IMR-90 (cell line): ENCODE results near the gene MYCBP. TPM values are rescaled to one million over a fixed set of nuclear protein-coding genes. Genes with fewer than 3 reads are reported as not detected.

Source experiments
- ATAC-seq: fragments of 200-7000 bp; cut with Tn5 transposase; 2 replicates; pipeline ENCODE4 v1.9.1; 2020; ENCODE audit warnings: low read depth, mild to moderate bottlenecking, moderate library complexity
- BruUV-seq: library from RNA; stranded (reverse); fragments of 400-500 nt; replicated peaks from 2 replicates; lab custom pipeline; 2021; lab: Mats Ljungman, UMichigan
- CTCF ChIA-PET: fragments of 300-600 bp; formaldehyde crosslinking; extraction: SDS; loops from one replicate; lab custom pipeline; 2021; ENCODE audit warnings: antibody characterized with exemption; lab: Yijun Ruan, JAX
- POLR2A ChIA-PET: fragments of 300-600 bp; sonication (Branson Sonifier 250); formaldehyde crosslinking; loops from one replicate; lab custom pipeline; 2022; ENCODE audit warnings: antibody characterized with exemption; ENCODE audit not compliant: unreplicated experiment; lab: Charles Lee
- DNase-seq: peaks from one replicate; pipeline ENCODE4 v3.0.0; 2013
- H2AFZ ChIP-seq: replicated peaks from 2 replicates; pipeline ENCODE3; 2013; ENCODE audit warnings: low read length, mild to moderate bottlenecking; ENCODE audit not compliant: poor library complexity
- H2AK5ac ChIP-seq: 2 replicates; pipeline ENCODE4 v1.6.1; 2013; ENCODE audit warnings: low read depth, low read length, inconsistent platforms
- H2AK9ac ChIP-seq: replicated peaks from 2 replicates; pipeline ENCODE3; 2013; ENCODE audit warnings: mild to moderate bottlenecking, low read depth, low read length, moderate library complexity; ENCODE audit not compliant: poor library complexity
- H2BK120ac ChIP-seq: 2 replicates; pipeline ENCODE4 v1.6.1; 2013; ENCODE audit warnings: low read depth, low read length, inconsistent platforms
- H2BK15ac ChIP-seq: 3 replicates; pipeline ENCODE4 v1.6.1; 2013; ENCODE audit warnings: low read depth, low read length, inconsistent platforms
- H2BK20ac ChIP-seq: 2 replicates; pipeline ENCODE4 v1.6.1; 2013; ENCODE audit warnings: low read depth, mild to moderate bottlenecking, inconsistent platforms, low read length, moderate library complexity
- H2BK5ac ChIP-seq: 2 replicates; pipeline ENCODE4 v1.6.1; 2013; ENCODE audit warnings: mild to moderate bottlenecking, low read depth, low read length, inconsistent platforms; ENCODE audit not compliant: poor library complexity, severe bottlenecking
- H3K14ac ChIP-seq: replicated peaks from 2 replicates; pipeline ENCODE4 v1.6.1; 2013; ENCODE audit warnings: low read depth, low read length, inconsistent platforms
- H3K18ac ChIP-seq: 2 replicates; pipeline ENCODE4 v1.6.1; 2013; ENCODE audit warnings: low read depth, low read length, control low read depth
- H3K23ac ChIP-seq: 2 replicates; pipeline ENCODE4 v1.6.1; 2013; ENCODE audit warnings: low read depth, low read length, inconsistent platforms
- H3K27ac ChIP-seq: 2 replicates; pipeline ENCODE4 v1.5.1; 2013; ENCODE audit warnings: mild to moderate bottlenecking, control low read depth, low read length; ENCODE audit not compliant: insufficient read depth
- H3K27me3 ChIP-seq: 2 replicates; pipeline ENCODE4 v1.6.1; 2013; ENCODE audit warnings: low read length; ENCODE audit not compliant: control insufficient read depth, insufficient read depth
- H3K36me3 ChIP-seq: 2 replicates; pipeline ENCODE4 v1.6.1; 2013; ENCODE audit warnings: low read length, mixed read lengths; ENCODE audit not compliant: control insufficient read depth, insufficient read depth
- H3K4ac ChIP-seq: 2 replicates; pipeline ENCODE4 v1.6.1; 2013; ENCODE audit warnings: low read depth, low read length, inconsistent platforms
- H3K4me1 ChIP-seq: 2 replicates; pipeline ENCODE4 v1.6.1; 2013; ENCODE audit warnings: low read length, mixed read lengths; ENCODE audit not compliant: control insufficient read depth, insufficient read depth
- H3K4me2 ChIP-seq: 2 replicates; pipeline ENCODE4 v1.6.1; 2013; ENCODE audit warnings: low read depth, mild to moderate bottlenecking, control low read depth, low read length, moderate library complexity
- H3K4me3 ChIP-seq: 2 replicates; pipeline ENCODE4 v1.5.1; 2013; ENCODE audit warnings: low read depth, mild to moderate bottlenecking, control low read depth, low read length, moderate library complexity; ENCODE audit not compliant: insufficient read depth
- H3K56ac ChIP-seq: 2 replicates; pipeline ENCODE4 v1.6.1; 2013; ENCODE audit warnings: low read length, inconsistent platforms; ENCODE audit not compliant: insufficient read depth; ENCODE audit errors: extremely low read depth
- H3K79me1 ChIP-seq, 2 experiments: 2 replicates each; pipeline ENCODE4 v1.6.1; 2013; ENCODE audit warnings: low read length in 2 of 2, inconsistent platforms in 1 of 2, low read depth in 1 of 2
- H3K9ac ChIP-seq: 2 replicates; pipeline ENCODE4 v1.6.1; 2013; ENCODE audit warnings: low read depth, low read length, control low read depth
- H3K9me1 ChIP-seq: 2 replicates; pipeline ENCODE4 v1.6.1; 2013; ENCODE audit warnings: low read length, inconsistent platforms; ENCODE audit not compliant: insufficient read depth
- H3K9me3 ChIP-seq: 2 replicates; pipeline ENCODE4 v1.6.1; 2013; ENCODE audit warnings: low read length; ENCODE audit not compliant: control insufficient read depth, insufficient read depth
- H4K20me1 ChIP-seq: 2 replicates; pipeline ENCODE4 v1.6.1; 2013; ENCODE audit warnings: low read length, inconsistent platforms; ENCODE audit not compliant: insufficient read depth
- H4K5ac ChIP-seq: 2 replicates; pipeline ENCODE4 v1.6.1; 2013; ENCODE audit warnings: mild to moderate bottlenecking, low read depth, low read length, control low read depth
- H4K8ac ChIP-seq, 2 experiments: 2 replicates each; pipeline ENCODE4 v1.6.1; 2013; ENCODE audit warnings: low read depth in 2 of 2, low read length in 2 of 2, control low read depth in 1 of 2, inconsistent platforms in 1 of 2
- H4K91ac ChIP-seq: 2 replicates; pipeline ENCODE4 v1.6.1; 2013; ENCODE audit warnings: low read depth, low read length, inconsistent platforms; ENCODE audit not compliant: insufficient read depth
- MXI1 ChIP-seq: IDR thresholded peaks from 2 replicates; pipeline ENCODE4 v1.6.1; 2012; ENCODE audit warnings: low read depth, mild to moderate bottlenecking, low read length, moderate library complexity, borderline replicate concordance
- POLR2A ChIP-seq: IDR thresholded peaks from 2 replicates; pipeline ENCODE4 v1.6.1; 2012; ENCODE audit warnings: mild to moderate bottlenecking, low read depth, low read length
- USF2 ChIP-seq: fragments of 150-350 bp; IDR thresholded peaks from 2 replicates; pipeline ENCODE4 v1.6.1; 2017; ENCODE audit warnings: mild to moderate bottlenecking, antibody characterized with exemption, low read length, low read depth
- WGBS, 2 experiments: methylation state at CpG; one replicate each; pipeline versions ENCODE4 v1.1.5 to v1.1.7; 2013; ENCODE audit warnings: missing lambda C conversion rate in 2 of 2; ENCODE audit not compliant: insufficient read length in 1 of 2; ENCODE audit errors: extremely low coverage in 2 of 2; 5-methylcytosine and 5-hydroxymethylcytosine counted together
- dilution Hi-C: fragments of 300-500 bp; cut with HindIII; formaldehyde crosslinking; loops from one replicate; pipeline ENCODE4 v1.14.3; 2018; ENCODE audit warnings: low sequenced_read_pairs; ENCODE audit not compliant: unreplicated experiment
- in situ Hi-C: fragments of 300-500 bp; cut with MboI; formaldehyde crosslinking; loops from 3 replicates; pipeline ENCODE4 v1.14.3; 2019; ENCODE audit warnings: low sequenced_read_pairs, inconsistent platforms, mixed read lengths
- intact Hi-C: fragments of 100-400 bp; cut with micrococcal nuclease; formaldehyde crosslinking; loops from 2 replicates; pipeline ENCODE4 v1.10.0; 2022
- polyA plus RNA-seq, 3 experiments: library from polyadenylated mRNA; depleted of rRNA; stranded (reverse); fragments of >200 nt; gene quantifications; 2 replicates each; pipeline ENCODE4 v1.2.3, GENCODE V29; 2012; ENCODE audit warnings: low replicate concordance in 1 of 3
- total RNA-seq: library from RNA; depleted of rRNA; stranded (reverse); fragments of >200 nt; gene quantifications from 2 replicates; pipeline ENCODE4 v1.2.3, GENCODE V29; 2012

MYCBP gene
- total and polyA plus RNA-seq, 2 of the 4 experiments (the other 2 are of a cell fraction) = 9.9 to 11.9 TPM

- no peak overlapping the region for H3K23ac ChIP-seq
- H4K5ac ChIP-seq = no peak overlapping the region
- 100% methylated on average over 1 of the region's 4 CpGs; no CpG with 5 or more reads in 1 of the 2 experiments for WGBS, 2 experiments
- no peak overlapping the region for H4K91ac ChIP-seq
- no peak overlapping the region for H4K8ac ChIP-seq
- no peaks in the 10 kb centered on the region; the same call in 1 of the 2 replicates for H4K20me1 ChIP-seq
- H3K4me2 ChIP-seq = no peak overlapping the region
- H3K27ac ChIP-seq = no peak overlapping the region
- intact Hi-C loops = no loop called here
- H2BK5ac ChIP-seq = no peak overlapping the region
- H3K18ac ChIP-seq = no peak overlapping the region
- no peaks in the 10 kb centered on the region; the same call in 1 of the 2 replicates for H3K9me1 ChIP-seq
- no peak for TF ChIP-seq USF2
- no peak for TF ChIP-seq MXI1
- no peak for TF ChIP-seq POLR2A
- no peak overlapping the region for H3K4me3 ChIP-seq
- H2AFZ ChIP-seq = no peak overlapping the region
- H3K9me3 ChIP-seq = no peaks in the 10 kb centered on the region
- peaks cover 2% of the 10 kb centered on the region; the same call in 1 of the 2 replicates for H3K4me1 ChIP-seq
- ATAC-seq = no peak
- H2AK5ac ChIP-seq = no peak overlapping the region
- dilution Hi-C loops = no loop called here
- H3K14ac ChIP-seq = no peak overlapping the region
- H2BK20ac ChIP-seq = no peak overlapping the region
- peaks cover 6 to 34% of the 10 kb centered on the region in 2 experiments; a peak in 3 of 4 replicates for H3K79me1 ChIP-seq
- H3K36me3 ChIP-seq = 0 out of 2 replicates have a peak, but pooled peaks cover 1% of the 10 kb centered on the region
- ChIA-PET POLR2A (no interaction called here), CTCF (interaction anchor here (0.6 kb wide), 1 partner anchor 18 kb away, joined by 3 read pairs; no protein-coding TSS in a partner anchor)
- DNase-seq = no peak
- no peak overlapping the region for H3K56ac ChIP-seq
- no TSS peak for BruUV-seq
- no peak overlapping the region for H3K9ac ChIP-seq
- H2AK9ac ChIP-seq = no peak overlapping the region
- no peak overlapping the region for H2BK120ac ChIP-seq
- no peak overlapping the region for H2BK15ac ChIP-seq
- H3K4ac ChIP-seq = no peak overlapping the region
- in situ Hi-C loops = loop anchor here (25.0 kb wide), 1 partner anchor 672 kb away; no protein-coding TSS in a partner anchor
- H3K27me3 ChIP-seq = no peaks in the 10 kb centered on the region
These were observed 7.9 kb downstream of the MYCBP start for GRCh38 chr1:38865112-38865715.
